Uterus (tissue), 2 donors: Measurements from ENCODE around the gene MTURN.
"Not testable (repeated sequence)": the region's sequence is repeated elsewhere in the genome, so short reads cannot be mapped to it uniquely, and the experiment has no call there.

Source experiments
- POLR2A ChIP-seq, 2 donors: fragments of 450-650 bp; IDR thresholded peaks; one replicate each; pipeline ENCODE4 v1.6.1; 2016; ENCODE audit warnings: antibody characterized with exemption in 2 of 2, mild to moderate bottlenecking in 1 of 2, moderate library complexity in 1 of 2
- TF ChIP-seq, protein P1 (sequence below), 4 experiments: fragments of 200-600 bp in 2 of 4; fragments of 450-650 bp in 2 of 4; sonication (generic) in 2 of 4; IDR thresholded peaks; one replicate each; pipeline ENCODE4 v1.5.1; 2016 to 2019; ENCODE audit warnings: antibody characterized with exemption in 4 of 4, mild to moderate bottlenecking in 2 of 4, moderate library complexity in 1 of 4

DNA sequence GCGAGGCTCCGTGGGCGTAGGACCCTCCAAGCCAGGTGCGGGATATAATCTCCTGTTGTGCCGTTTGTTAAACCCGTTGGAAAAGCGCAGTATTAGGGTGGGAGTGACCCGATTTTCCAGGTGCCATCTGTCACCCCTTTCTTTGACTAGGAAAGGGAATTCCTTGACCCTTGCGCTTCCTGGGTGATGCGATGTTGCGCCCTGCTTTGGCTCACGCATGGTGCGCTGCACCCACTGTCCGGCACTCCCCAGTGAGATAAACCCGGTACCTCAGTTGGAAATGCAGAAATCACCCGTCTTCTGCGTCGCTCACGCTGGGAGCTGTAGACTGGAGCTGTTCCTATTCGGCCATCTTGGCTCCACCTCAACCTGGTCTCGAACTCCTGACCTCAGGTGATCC lies 36.2 kb upstream of the MTURN start:
- TF ChIP-seq, protein P1, sequence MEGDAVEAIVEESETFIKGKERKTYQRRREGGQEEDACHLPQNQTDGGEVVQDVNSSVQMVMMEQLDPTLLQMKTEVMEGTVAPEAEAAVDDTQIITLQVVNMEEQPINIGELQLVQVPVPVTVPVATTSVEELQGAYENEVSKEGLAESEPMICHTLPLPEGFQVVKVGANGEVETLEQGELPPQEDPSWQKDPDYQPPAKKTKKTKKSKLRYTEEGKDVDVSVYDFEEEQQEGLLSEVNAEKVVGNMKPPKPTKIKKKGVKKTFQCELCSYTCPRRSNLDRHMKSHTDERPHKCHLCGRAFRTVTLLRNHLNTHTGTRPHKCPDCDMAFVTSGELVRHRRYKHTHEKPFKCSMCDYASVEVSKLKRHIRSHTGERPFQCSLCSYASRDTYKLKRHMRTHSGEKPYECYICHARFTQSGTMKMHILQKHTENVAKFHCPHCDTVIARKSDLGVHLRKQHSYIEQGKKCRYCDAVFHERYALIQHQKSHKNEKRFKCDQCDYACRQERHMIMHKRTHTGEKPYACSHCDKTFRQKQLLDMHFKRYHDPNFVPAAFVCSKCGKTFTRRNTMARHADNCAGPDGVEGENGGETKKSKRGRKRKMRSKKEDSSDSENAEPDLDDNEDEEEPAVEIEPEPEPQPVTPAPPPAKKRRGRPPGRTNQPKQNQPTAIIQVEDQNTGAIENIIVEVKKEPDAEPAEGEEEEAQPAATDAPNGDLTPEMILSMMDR (IDR thresholded peaks at IDR 0.05), result not testable (repeated sequence)
- not testable (repeated sequence) for TF ChIP-seq POLR2A (IDR thresholded peaks at IDR 0.05)
